ENCODE data around the gene ZNF804A.

Gene ZNF804A

GRCh38 chr2:184945326-184945725 is 347.0 kb downstream of the ZNF804A start:
- no peak for DNase-seq (ENCODE audit: low spot score)

GRCh38 chr2:184945824-184946223 is 347.5 kb downstream of the ZNF804A start:
- no peak for DNase-seq (ENCODE audit: low spot score)

- DNase-seq (ENCODE audit: low spot score): no peak
Measured at GRCh38 chr2:184956856-184957255, 358.5 kb downstream of the ZNF804A start.

GRCh38 chr2:184971546-184972068 is 373.3 kb downstream of the ZNF804A start:
- no peak for DNase-seq (ENCODE audit: low spot score)
